Spleen (tissue), 13 donors: Measurements from ENCODE around the gene TAC1. TPM values are rescaled to one million over a fixed set of nuclear protein-coding genes. Genes with fewer than 3 reads are reported as not detected.

ENCODE experiments used
- DNase-seq: peaks from one replicate; pipeline ENCODE4 v3.0.0-alpha.2; 2020
- H3K27ac ChIP-seq, 8 donors: fragments of 200-600 bp; sonication (generic) in 7 of 8; 1 replicate in 4 of 8; 2 replicates in 4 of 8; pipeline versions ENCODE4 v1.5.0 to v1.8.0; 2016 to 2021; ENCODE audit warnings: inconsistent platforms in 4 of 8, mild to moderate bottlenecking in 4 of 8, moderate library complexity in 1 of 8
- H3K27me3 ChIP-seq, 7 donors: fragments of 200-600 bp; sonication (generic) in 6 of 7; replicated peaks in 1 of 7; 1 replicate in 4 of 7; 2 replicates in 3 of 7; pipeline versions ENCODE4 v1.5.0 to v1.8.0; 2016 to 2021; ENCODE audit warnings: inconsistent platforms in 3 of 7, mild to moderate bottlenecking in 1 of 7
- H3K36me3 ChIP-seq, 6 donors: fragments of 200-600 bp; sonication (generic) in 5 of 6; 1 replicate in 4 of 6; 2 replicates in 2 of 6; pipeline versions ENCODE4 v1.5.0 to v1.8.0; 2016 to 2021; ENCODE audit warnings: inconsistent platforms in 2 of 6
- H3K4me1 ChIP-seq, 6 donors: fragments of 200-600 bp; sonication (generic) in 5 of 6; 1 replicate in 3 of 6; 2 replicates in 3 of 6; pipeline versions ENCODE4 v1.5.0 to v1.8.0; 2016 to 2021; ENCODE audit warnings: inconsistent platforms in 3 of 6
- H3K4me3 ChIP-seq, 8 donors: fragments of 200-600 bp; sonication (generic) in 7 of 8; 1 replicate in 4 of 8; 2 replicates in 4 of 8; pipeline versions ENCODE4 v1.5.0 to v1.8.0; 2016 to 2021; ENCODE audit warnings: inconsistent platforms in 4 of 8, mild to moderate bottlenecking in 4 of 8, moderate library complexity in 2 of 8
- H3K9me3 ChIP-seq, 8 donors: fragments of 200-600 bp; sonication (generic) in 7 of 8; 1 replicate in 4 of 8; 2 replicates in 4 of 8; pipeline versions ENCODE4 v1.5.0 to v1.8.0; 2016 to 2021; ENCODE audit warnings: inconsistent platforms in 4 of 8
- POLR2A ChIP-seq, 3 donors: fragments of 450-650 bp; IDR thresholded peaks; one replicate each; pipeline ENCODE4 v1.5.1; 2017; ENCODE audit warnings: antibody characterized with exemption in 3 of 3, mild to moderate bottlenecking in 1 of 3
- POLR2AphosphoS5 ChIP-seq, 3 donors: sonication (generic); formaldehyde crosslinking; IDR thresholded peaks; one replicate each; pipeline ENCODE4 v1.5.1; 2017; ENCODE audit warnings: antibody characterized with exemption in 3 of 3
- WGBS, 5 donors: extraction: QIAGEN DNeasy Blood & Tissue Kit in 3 of 5; methylation state at CpG; one replicate each; pipeline versions ENCODE4 v1.1.5 to v1.1.7; 2013 to 2018; 5-methylcytosine and 5-hydroxymethylcytosine counted together
- intact Hi-C: fragments of 100-400 bp; cut with DNase I; formaldehyde crosslinking; loops from one replicate; pipeline ENCODE4 v1.15.0; 2023; ENCODE audit warnings: low total_unique reads
- long read RNA-seq, 2 donors: transcript quantifications; one replicate each; lab custom pipeline, GENCODE V29; 2026
- polyA plus RNA-seq, 3 donors: library from polyadenylated mRNA; stranded (reverse); fragments of 200-250 nt; gene quantifications; one replicate each; pipeline ENCODE4 v1.2.1, GENCODE V29; 2013
- total RNA-seq, 7 donors: library from RNA; depleted of rRNA in 3 of 7; stranded (reverse); fragments of >200 nt in 3 of 7; fragmentation: NEBNext Ultra II Directional in 4 of 7; extraction: Animal tissue kit (Norgen Biotek cat#: 25700) in 4 of 7; gene quantifications; one replicate each; pipeline versions ENCODE4 v1.1.0 to v1.2.1, GENCODE V29; 2016 to 2021
- TF ChIP-seq, protein P1 (sequence below), 11 experiments: fragments of 200-600 bp in 7 of 11; fragments of 450-650 bp in 4 of 11; sonication (generic) in 4 of 11; IDR thresholded peaks in 8 of 11; conservative IDR thresholded peaks in 3 of 11; 1 replicate in 7 of 11; 2 replicates in 4 of 11; pipeline versions ENCODE4 v1.4.0 to v1.8.0; 2016 to 2021; ENCODE audit warnings: antibody characterized with exemption in 11 of 11, inconsistent platforms in 4 of 11, mild to moderate bottlenecking in 1 of 11
- donor health status: healthy with polysubstance abuse.
- donor health status: DM: no; HTN: no; CAD: no; lungs with moderate emphysema.
- donor health status: DM: no; HTN: no; CAD: no.
- donor health status: Bipolar disorder and iron deficiency.
- donor health status: healthy.
- donor health status: DM: no; HTN: no; CAD: no.
- donor health status: DM: yes; HTN: yes; CAD: no.

Gene TAC1, protein sequence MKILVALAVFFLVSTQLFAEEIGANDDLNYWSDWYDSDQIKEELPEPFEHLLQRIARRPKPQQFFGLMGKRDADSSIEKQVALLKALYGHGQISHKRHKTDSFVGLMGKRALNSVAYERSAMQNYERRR
- total RNA-seq (100 to 1,000 TPM in 2 of 7 donors, 10 to 100 TPM in 3, 1 to 10 TPM in 2; 3.2 to 113 (median 43.4) TPM), polyA plus RNA-seq (10 to 100 TPM in 2 of 3 donors, under 1 TPM in 1; 0.71 to 18.6 (median 13.3) TPM)
- long read RNA-seq, donor 1 = 0 reads
- long read RNA-seq, donor 2 = 0 reads

DNA sequence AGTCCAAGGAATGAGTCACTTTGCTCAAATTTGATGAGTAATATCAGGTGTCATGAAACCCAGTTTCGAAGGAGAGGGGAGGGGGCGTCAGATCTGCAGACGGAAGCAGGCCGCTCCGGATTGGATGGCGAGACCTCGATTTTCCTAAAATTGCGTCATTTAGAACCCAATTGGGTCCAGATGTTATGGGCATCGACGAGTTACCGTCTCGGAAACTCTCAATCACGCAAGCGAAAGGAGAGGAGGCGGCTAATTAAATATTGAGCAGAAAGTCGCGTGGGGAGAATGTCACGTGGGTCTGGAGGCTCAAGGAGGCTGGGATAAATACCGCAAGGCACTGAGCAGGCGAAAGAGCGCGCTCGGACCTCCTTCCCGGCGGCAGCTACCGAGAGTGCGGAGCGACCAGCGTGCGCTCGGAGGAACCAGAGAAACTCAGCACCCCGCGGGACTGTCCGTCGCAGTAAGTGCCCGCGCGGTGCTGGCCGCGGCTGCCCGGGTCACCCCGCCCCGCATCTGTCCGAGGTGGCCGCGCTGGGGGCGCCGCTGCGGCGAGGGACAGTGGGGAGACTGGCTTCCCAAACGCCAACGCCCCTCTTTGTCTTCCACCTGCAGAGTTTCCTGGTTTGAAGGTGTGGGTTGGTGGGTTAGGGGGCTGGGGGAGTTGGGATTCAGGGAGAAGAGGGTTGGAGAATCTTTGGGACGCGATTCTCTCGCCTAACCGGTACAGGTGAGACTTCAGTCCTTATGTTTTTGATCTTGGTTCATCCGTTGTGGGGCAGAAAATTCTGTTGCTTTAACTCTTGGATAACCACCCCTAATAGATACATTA, at the start of gene TAC1:
TAC1 (plus strand) TSS at position 351 of the 829 bp plus-strand sequence. CDS start 527 bp downstream, outside the sequence.
- Histone ChIP-seq H3K36me3 (no peaks in the 10 kb centered on the region), H3K27me3 (peaks cover 0 to 82% (median 29%) of the 10 kb centered on the region in 7 donors), H3K27ac (peak within 1 kb of the TSS in 3 of 8 donors; percentile 9 to 58 (median 43)), H3K9me3 (no peaks in the 10 kb centered on the region), H3K4me3 (peak within 1 kb of the TSS in 7 of 8 donors; percentile 4 to 54 (median 31)), H3K4me1 (peaks cover 0 to 27% (median 10%) of the 10 kb centered on the region in 6 donors)
- WGBS, 5 donors = 5 to 11% (median 6%) methylated on average over 43 to 57 of the region's 57 CpGs
- TF ChIP-seq POLR2AphosphoS5 (IDR thresholded peaks at IDR 0.05) (peak; percentile 34 to 81 (median 46)), POLR2A (IDR thresholded peaks at IDR 0.05) (no peak)
- TF ChIP-seq, protein P1, sequence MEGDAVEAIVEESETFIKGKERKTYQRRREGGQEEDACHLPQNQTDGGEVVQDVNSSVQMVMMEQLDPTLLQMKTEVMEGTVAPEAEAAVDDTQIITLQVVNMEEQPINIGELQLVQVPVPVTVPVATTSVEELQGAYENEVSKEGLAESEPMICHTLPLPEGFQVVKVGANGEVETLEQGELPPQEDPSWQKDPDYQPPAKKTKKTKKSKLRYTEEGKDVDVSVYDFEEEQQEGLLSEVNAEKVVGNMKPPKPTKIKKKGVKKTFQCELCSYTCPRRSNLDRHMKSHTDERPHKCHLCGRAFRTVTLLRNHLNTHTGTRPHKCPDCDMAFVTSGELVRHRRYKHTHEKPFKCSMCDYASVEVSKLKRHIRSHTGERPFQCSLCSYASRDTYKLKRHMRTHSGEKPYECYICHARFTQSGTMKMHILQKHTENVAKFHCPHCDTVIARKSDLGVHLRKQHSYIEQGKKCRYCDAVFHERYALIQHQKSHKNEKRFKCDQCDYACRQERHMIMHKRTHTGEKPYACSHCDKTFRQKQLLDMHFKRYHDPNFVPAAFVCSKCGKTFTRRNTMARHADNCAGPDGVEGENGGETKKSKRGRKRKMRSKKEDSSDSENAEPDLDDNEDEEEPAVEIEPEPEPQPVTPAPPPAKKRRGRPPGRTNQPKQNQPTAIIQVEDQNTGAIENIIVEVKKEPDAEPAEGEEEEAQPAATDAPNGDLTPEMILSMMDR (IDR thresholded peaks at IDR 0.05 in 8 of 11, conservative IDR thresholded peaks at IDR 0.05 in 3 of 11) = no peak
- intact Hi-C loops = no loop called here
- DNase-seq = no peak

- TF ChIP-seq POLR2AphosphoS5 (IDR thresholded peaks at IDR 0.05) = no peak
- TF ChIP-seq, protein P1 (IDR thresholded peaks at IDR 0.05 in 8 of 11, conservative IDR thresholded peaks at IDR 0.05 in 3 of 11) = no peak
- no peak for TF ChIP-seq POLR2A (IDR thresholded peaks at IDR 0.05)
- DNase-seq = no peak
- Histone ChIP-seq H3K9me3 (no peaks in the 10 kb centered on the region), H3K27me3 (no peaks in the 10 kb centered on the region), H3K4me3 (no peak overlapping the region), H3K36me3 (no peaks in the 10 kb centered on the region), H3K27ac (no peak overlapping the region), H3K4me1 (no peaks in the 10 kb centered on the region)
- intact Hi-C loops = no loop called here
- 68 to 79% (median 77%) methylated on average over 4 of the region's 4 CpGs for WGBS, 5 donors
Observed at GRCh38 chr7:97685952-97686351, 45.9 kb upstream of the TAC1 start.

DNA sequence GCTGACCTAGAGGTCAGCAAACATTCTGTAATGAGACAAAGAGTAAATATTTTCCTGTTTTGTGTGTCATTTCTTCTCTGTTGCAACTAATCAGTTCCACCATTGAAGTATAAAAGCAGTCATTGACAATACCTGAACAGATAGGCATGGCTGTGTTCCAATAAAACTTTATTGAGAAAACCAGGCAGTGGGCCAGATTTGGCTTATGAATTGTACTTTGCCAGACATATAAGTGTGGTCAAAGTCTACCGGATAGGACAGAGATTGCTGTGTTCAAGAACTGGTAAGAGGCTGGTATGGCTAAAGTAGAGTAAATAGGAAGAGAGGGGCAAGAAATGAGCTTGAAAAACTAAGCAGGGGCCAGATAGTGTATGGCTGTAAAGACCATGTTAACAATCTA, 38.3 kb upstream of the TAC1 start:
- Histone ChIP-seq H3K27ac (no peak overlapping the region), H3K27me3 (no peaks in the 10 kb centered on the region), H3K4me1 (no peaks in the 10 kb centered on the region), H3K36me3 (no peaks in the 10 kb centered on the region), H3K9me3 (no peaks in the 10 kb centered on the region), H3K4me3 (no peak overlapping the region)
- DNase-seq = no peak
- 83 to 98% (median 92%) methylated on average over 1 of the region's 1 CpG for WGBS, 5 donors
- intact Hi-C loops = no loop called here
- TF ChIP-seq, protein P1 (IDR thresholded peaks at IDR 0.05 in 8 of 11, conservative IDR thresholded peaks at IDR 0.05 in 3 of 11) = no peak
- TF ChIP-seq POLR2AphosphoS5 (IDR thresholded peaks at IDR 0.05) (no peak), POLR2A (IDR thresholded peaks at IDR 0.05) (no peak)

DNA sequence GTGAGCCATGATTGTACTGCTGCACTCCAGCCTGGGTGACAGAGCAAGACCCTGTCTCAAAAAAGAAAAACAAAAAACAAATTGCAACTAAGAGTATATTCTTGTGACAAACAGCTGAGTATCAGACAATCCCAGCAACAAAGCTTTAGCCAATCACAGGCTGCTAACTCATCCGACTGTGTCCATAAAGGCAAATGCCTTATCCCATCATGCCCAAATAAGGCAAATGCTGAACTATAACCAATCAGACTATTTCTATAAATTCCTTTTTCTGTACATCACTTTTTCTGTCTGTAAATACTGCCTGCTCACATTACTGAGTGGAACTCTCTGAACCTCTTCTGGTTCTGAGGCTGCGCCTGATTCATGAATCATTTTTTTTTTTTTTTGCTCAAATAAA, 37.5 kb upstream of the TAC1 start:
- Histone ChIP-seq H3K4me3 (no peak overlapping the region), H3K27ac (no peak overlapping the region), H3K36me3 (no peaks in the 10 kb centered on the region), H3K27me3 (no peaks in the 10 kb centered on the region), H3K4me1 (no peaks in the 10 kb centered on the region), H3K9me3 (no peaks in the 10 kb centered on the region)
- intact Hi-C loops = no loop called here
- DNase-seq = no peak
- TF ChIP-seq POLR2AphosphoS5 (IDR thresholded peaks at IDR 0.05) (no peak), POLR2A (IDR thresholded peaks at IDR 0.05) (no peak)
- TF ChIP-seq, protein P1 (IDR thresholded peaks at IDR 0.05 in 8 of 11, conservative IDR thresholded peaks at IDR 0.05 in 3 of 11) = no peak
- 85 to 97% (median 88%) methylated on average over 2 of the region's 2 CpGs for WGBS, 5 donors
